GM21737 (cell line): ENCODE data around the gene NKPD1.

ENCODE experiments used
- ATAC-seq: cut with Tn5 transposase; IDR thresholded peaks from one replicate; pipeline ENCODE4 v1.9.1; 2021; ENCODE audit warnings: mild to moderate bottlenecking, moderate library complexity; ENCODE audit not compliant: unreplicated experiment

Gene NKPD1

GRCh38 chr19:45173816-45174215 is 13.0 kb upstream of the NKPD1 start:
- ATAC-seq: no peak

GRCh38 chr19:45172611-45173208 is 11.9 kb upstream of the NKPD1 start:
- ATAC-seq: no peak

GRCh38 chr19:45172173-45172572 is 11.4 kb upstream of the NKPD1 start:
- ATAC-seq: no peak

GRCh38 chr19:45171211-45171623 is 10.4 kb upstream of the NKPD1 start:
- no peak for ATAC-seq

- ATAC-seq: no peak
Measured at GRCh38 chr19:45170146-45171106, 9.6 kb upstream of the NKPD1 start.

- no peak for ATAC-seq
Measured at GRCh38 chr19:45169602-45170001, 8.8 kb upstream of the NKPD1 start.

- ATAC-seq: no peak
Measured at GRCh38 chr19:45168767-45169351, 8.1 kb upstream of the NKPD1 start.

- no peak for ATAC-seq
Measured at GRCh38 chr19:45166723-45167252, 6.0 kb upstream of the NKPD1 start.

- peak; percentile 70 for ATAC-seq
Measured at GRCh38 chr19:45164577-45165335, 4.0 kb upstream of the NKPD1 start.

GRCh38 chr19:45163751-45164460 is 3.1 kb upstream of the NKPD1 start:
- peak; percentile 7 for ATAC-seq

- ATAC-seq: no peak
Measured at GRCh38 chr19:45163156-45163555, 2.4 kb upstream of the NKPD1 start.

GRCh38 chr19:45162608-45163143 is 1.9 kb upstream of the NKPD1 start:
- no peak for ATAC-seq

- ATAC-seq: no peak
Measured at GRCh38 chr19:45161738-45162607, 1.2 kb upstream of the NKPD1 start.

- ATAC-seq: no peak
Measured at GRCh38 chr19:45159971-45160324, 834 bp downstream of the NKPD1 start.

GRCh38 chr19:45159210-45159970 is 1.4 kb downstream of the NKPD1 start:
- no peak for ATAC-seq

GRCh38 chr19:45158503-45159209 is 2.1 kb downstream of the NKPD1 start:
- no peak for ATAC-seq

- ATAC-seq: no peak
Measured at GRCh38 chr19:45156751-45157150, 4.0 kb downstream of the NKPD1 start.
